ENCODE data around the gene ABCA7. TPM values are rescaled to one million over a fixed set of nuclear protein-coding genes. Genes with fewer than 3 reads are reported as not detected.
A peak's percentile ranks its signal among the peaks of the same experiment; 100 is the strongest.

The ABCA7 gene
- total RNA-seq, 1 donor from 2014 or later, result 9.4 TPM

GRCh38 chr19:1002600-1002999 is 37.3 kb upstream of the ABCA7 start:
- no peak for ATAC-seq
- intact Hi-C loops (cut with micrococcal nuclease), result no loop called here
- no peak for DNase-seq

- ATAC-seq (no peak), DNase-seq (no peak)
- intact Hi-C loops (cut with micrococcal nuclease), result no loop called here
Observed at GRCh38 chr19:1003283-1003682, 36.6 kb upstream of the ABCA7 start.

GRCh38 chr19:1004204-1004802 is 35.6 kb upstream of the ABCA7 start:
- no peak for DNase-seq
- intact Hi-C loops (cut with micrococcal nuclease), result no loop called here
- no peak for ATAC-seq

DNA sequence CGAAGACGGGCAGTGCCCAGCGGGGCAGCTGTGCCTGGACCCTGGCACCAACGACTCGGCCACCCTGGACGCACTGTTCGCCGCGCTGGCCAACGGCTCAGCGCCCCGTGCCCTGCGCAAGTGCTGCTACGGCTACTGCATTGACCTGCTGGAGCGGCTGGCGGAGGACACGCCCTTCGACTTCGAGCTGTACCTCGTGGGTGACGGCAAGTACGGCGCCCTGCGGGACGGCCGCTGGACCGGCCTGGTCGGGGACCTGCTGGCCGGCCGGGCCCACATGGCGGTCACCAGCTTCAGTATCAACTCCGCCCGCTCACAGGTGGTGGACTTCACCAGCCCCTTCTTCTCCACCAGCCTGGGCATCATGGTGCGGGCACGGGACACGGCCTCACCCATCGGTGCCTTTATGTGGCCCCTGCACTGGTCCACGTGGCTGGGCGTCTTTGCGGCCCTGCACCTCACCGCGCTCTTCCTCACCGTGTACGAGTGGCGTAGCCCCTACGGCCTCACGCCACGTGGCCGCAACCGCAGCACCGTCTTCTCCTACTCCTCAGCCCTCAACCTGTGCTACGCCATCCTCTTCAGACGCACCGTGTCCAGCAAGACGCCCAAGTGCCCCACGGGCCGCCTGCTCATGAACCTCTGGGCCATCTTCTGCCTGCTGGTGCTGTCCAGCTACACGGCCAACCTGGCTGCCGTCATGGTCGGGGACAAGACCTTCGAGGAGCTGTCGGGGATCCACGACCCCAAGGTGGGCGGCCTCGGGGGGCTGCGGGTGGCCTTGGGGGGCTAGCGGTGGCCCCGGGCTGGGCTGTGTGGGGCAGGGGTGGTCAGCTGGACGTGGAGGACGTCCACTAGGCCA is 34.9 kb upstream of the ABCA7 start:
- DNase-seq, result no peak
- intact Hi-C loops (cut with micrococcal nuclease), result no loop called here
- ATAC-seq, result no peak

DNA sequence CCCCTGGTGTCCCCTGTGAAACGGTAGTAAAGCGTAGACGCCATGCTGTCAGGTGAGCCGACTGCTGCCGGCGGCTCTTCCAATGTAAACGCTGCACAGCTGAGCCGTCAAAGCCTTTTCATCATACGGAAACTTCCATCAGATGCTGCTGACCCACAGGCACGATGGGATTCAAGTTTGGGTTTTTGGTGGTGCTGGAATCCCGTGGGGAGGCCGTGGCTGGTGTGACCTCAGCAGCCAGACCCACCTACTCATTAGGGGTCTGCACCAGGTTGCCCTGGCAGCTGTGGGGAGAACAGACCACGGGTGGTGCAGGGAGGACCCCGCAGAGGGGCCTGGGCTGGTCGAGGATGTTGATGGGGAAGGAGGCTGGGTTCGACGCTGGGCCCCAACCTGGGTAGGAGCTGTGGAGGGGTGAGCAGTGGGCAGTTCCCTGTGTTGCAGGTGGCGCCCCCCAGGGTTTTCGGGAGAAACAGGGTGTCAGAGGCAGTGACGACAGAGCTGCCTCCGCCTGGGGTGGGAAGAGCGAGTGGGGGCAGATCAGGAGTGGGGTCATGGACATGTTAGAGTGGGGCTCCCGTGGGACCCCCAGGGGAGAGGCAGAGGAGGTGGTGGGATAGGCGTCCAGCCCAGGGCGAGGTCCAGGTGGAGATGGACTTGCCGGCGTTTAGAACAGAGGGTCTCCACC is 33.1 kb upstream of the ABCA7 start:
- ATAC-seq (no peak), DNase-seq (no peak)
- intact Hi-C loops (cut with micrococcal nuclease), result no loop called here

- intact Hi-C loops (cut with micrococcal nuclease), result no loop called here
- DNase-seq (no peak), ATAC-seq (no peak)
Observed at GRCh38 chr19:1007399-1008251, 32.3 kb upstream of the ABCA7 start.

DNA sequence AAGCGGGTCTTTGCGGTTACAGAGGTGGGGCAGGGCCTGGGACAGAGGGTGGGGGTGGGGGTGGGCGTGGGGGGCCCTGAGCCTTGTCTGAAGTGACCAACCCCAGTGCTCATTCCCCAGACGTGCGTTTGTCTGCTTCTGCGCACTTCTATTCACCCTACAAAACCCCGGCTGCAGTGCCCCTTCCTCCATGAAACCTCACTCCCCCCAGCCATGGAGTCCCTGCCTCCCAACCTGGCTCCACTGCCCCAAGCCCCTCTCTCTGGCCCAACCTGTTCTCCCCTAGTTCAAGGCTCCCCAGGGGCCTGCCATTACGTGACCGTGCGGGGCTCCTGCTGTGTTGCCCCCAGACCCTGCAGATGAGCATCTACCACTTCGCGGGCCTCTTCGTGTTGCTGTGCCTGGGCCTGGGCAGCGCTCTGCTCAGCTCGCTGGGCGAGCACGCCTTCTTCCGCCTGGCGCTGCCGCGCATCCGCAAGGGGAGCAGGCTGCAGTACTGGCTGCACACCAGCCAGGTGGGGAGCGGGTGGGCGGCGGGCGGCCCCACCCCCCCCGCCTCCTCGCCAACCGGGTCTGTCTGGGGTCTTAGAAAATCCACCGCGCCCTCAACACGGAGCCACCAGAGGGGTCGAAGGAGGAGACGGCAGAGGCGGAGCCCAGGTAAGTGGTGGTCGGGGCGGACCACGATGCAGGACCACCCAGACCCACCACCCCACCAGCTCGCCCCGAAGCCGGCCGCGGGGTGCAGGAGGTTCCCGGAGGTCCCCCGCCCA is 31.5 kb upstream of the ABCA7 start:
- ATAC-seq (no peak), DNase-seq (no peak)
- intact Hi-C loops (cut with micrococcal nuclease), result no loop called here

GRCh38 chr19:1009041-1009980 is 30.6 kb upstream of the ABCA7 start:
- intact Hi-C loops (cut with micrococcal nuclease), result no loop called here
- DNase-seq (peak; percentile 63), ATAC-seq (peak; percentile 32)

GRCh38 chr19:1009981-1010538 is 29.8 kb upstream of the ABCA7 start:
- DNase-seq, result no peak
- peak; percentile 2 for ATAC-seq

GRCh38 chr19:1010586-1011510 is 29.1 kb upstream of the ABCA7 start:
- intact Hi-C loops (cut with micrococcal nuclease), result no loop called here
- DNase-seq, result no peak
- no peak for ATAC-seq

More at GRCh38 chr19:1009981-1010538, 29.8 kb upstream of the ABCA7 start:
- intact Hi-C loops (cut with micrococcal nuclease), result no loop called here

- intact Hi-C loops (cut with micrococcal nuclease), result no loop called here
- no peak for DNase-seq
- no peak for ATAC-seq
Observed at GRCh38 chr19:1011831-1012333, 28.0 kb upstream of the ABCA7 start.

DNA sequence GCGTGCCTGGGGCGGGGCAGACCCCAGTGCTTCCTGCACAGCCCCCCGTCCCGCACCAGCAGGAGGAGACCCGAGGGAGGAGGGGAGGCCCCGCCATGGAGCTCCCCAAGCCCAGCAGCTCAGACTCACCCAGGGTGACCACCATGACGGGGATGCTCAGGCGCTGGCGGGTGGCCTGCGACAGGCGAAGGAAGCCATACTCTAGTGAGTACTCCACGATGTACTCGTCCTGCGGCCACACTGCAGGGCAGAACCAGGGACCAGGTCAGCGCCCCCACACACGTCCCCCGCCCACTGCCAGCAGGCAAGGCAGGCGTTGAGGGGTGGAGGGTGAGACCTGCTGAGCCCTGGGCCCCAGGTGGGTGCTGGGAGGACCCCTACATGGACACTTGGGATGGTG is 27.6 kb upstream of the ABCA7 start:
- ATAC-seq, result no peak
- no peak for DNase-seq
- intact Hi-C loops (cut with micrococcal nuclease), result no loop called here

GRCh38 chr19:1013218-1013617 is 26.7 kb upstream of the ABCA7 start:
- ATAC-seq, result no peak

DNA sequence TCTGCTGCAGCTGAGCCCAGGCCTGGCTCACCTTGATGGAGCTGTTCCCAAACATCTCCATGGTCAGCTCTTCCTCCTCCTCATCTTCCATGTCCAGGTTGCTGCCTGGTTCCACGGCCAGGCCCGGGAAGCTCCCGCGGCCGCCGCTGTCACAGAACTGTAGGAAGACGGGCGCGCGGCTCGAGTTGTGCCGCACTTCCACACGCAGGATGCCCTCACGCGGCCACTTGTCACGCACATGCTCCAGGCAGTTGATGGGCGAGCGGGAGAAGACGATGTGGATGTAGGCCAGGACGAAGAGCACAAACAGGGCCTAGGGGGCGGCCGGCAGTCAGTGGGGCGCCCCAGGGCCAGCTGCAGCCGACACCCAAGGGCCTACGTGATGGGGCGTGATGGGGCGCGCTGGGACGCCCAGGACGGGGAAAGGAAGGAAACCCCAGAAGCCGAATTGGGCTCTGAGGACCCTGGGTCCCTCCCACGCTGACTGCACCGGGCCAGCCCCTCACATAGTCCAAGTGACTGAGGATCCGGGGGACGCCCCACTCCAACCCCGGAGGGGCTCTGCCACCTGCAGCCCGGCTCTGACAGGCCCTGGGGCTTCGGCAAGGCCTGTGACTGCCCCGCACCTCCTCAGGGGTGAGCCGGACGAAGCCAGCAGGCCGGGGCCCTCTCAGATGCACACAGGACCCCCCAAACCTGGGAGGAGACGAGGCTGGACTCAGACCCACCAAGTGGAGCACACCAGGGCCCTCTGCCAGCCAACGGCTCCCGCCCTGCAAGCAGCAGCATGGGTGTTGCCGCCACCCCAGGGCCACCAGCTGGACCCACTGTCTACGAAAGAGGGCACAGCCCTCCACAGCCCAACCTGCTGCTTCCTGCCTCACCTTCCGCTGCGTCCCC is 25.5 kb upstream of the ABCA7 start:
- intact Hi-C loops (cut with micrococcal nuclease), result no loop called here
- DNase-seq, result no peak
- ATAC-seq, result no peak

More at GRCh38 chr19:1013218-1013617, 26.7 kb upstream of the ABCA7 start:
- DNase-seq, result no peak
- intact Hi-C loops (cut with micrococcal nuclease), result no loop called here

Data from left ventricle myocardium superior (tissue), 1 donor.